HepG2 (cell line): ENCODE measurements around the gene JAM2. TPM values are rescaled to one million over a fixed set of nuclear protein-coding genes. Genes with fewer than 3 reads are reported as not detected.
A peak's percentile ranks its signal among the peaks of the same experiment; 100 is the strongest.

Experiments used
- CHCHD3 ChIP-seq: sonication (generic); formaldehyde crosslinking; IDR thresholded peaks from 2 replicates; pipeline ENCODE4 v1.8.0; 2022; ENCODE audit warnings: mild to moderate bottlenecking, missing genetic modification reagents, moderate library complexity
- EP300 ChIP-seq, 3 experiments: sonication (generic) in 1 of 3; formaldehyde crosslinking in 1 of 3; IDR thresholded peaks; 2 replicates each; pipeline versions ENCODE4 v1.5.1 to v1.6.1; 2011 to 2020; ENCODE audit warnings: low read depth in 2 of 3, low read length in 2 of 3, borderline replicate concordance in 1 of 3, improper control_type of control experiment in 1 of 3, mild to moderate bottlenecking in 1 of 3, missing genetic modification reagents in 1 of 3, moderate library complexity in 1 of 3
- GPBP1L1 ChIP-seq: sonication (generic); formaldehyde crosslinking; IDR thresholded peaks from 2 replicates; pipeline ENCODE4 v1.5.0; 2020; ENCODE audit warnings: mild to moderate bottlenecking, missing genetic modification reagents
- HCFC1 ChIP-seq: fragments of 150-350 bp; IDR thresholded peaks from 2 replicates; pipeline ENCODE4 v1.6.1; 2014; ENCODE audit warnings: low read depth, low read length
- HNF4A ChIP-seq: sonication (generic); formaldehyde crosslinking; IDR thresholded peaks from 2 replicates; pipeline ENCODE4 v1.4.0; 2020; ENCODE audit warnings: missing genetic modification reagents
- HNRNPL ChIP-seq: fragments of 200-400 bp; formaldehyde crosslinking; IDR thresholded peaks from 2 replicates; pipeline ENCODE4 v1.6.1; 2017; ENCODE audit warnings: mild to moderate bottlenecking, low read depth, low read length
- MXI1 ChIP-seq: IDR thresholded peaks from 3 replicates; pipeline ENCODE4 v1.6.1; 2012; ENCODE audit warnings: low read depth, low read length, inconsistent platforms, borderline replicate concordance
- NAIF1 ChIP-seq: sonication (generic); formaldehyde crosslinking; IDR thresholded peaks from 2 replicates; pipeline ENCODE4 v1.5.0; 2020; ENCODE audit warnings: mild to moderate bottlenecking, missing genetic modification reagents, borderline replicate concordance
- NONO ChIP-seq, 2 experiments: fragments of 450-650 bp in 1 of 2; sonication (generic) in 1 of 2; formaldehyde crosslinking in 1 of 2; IDR thresholded peaks in 1 of 2; conservative IDR thresholded peaks in 1 of 2; 2 replicates each; pipeline versions ENCODE4 v1.6.1 to v1.8.0; 2017 to 2022; ENCODE audit warnings: mild to moderate bottlenecking in 1 of 2, missing genetic modification reagents in 1 of 2, moderate library complexity in 1 of 2
- STAT6 ChIP-seq: sonication (generic); formaldehyde crosslinking; IDR thresholded peaks from 2 replicates; pipeline ENCODE4 v1.4.0; 2020; ENCODE audit warnings: missing genetic modification reagents, mild to moderate bottlenecking, borderline replicate concordance
- TBX3 ChIP-seq: fragments of 450-650 bp; IDR thresholded peaks from 2 replicates; pipeline ENCODE4 v1.6.1; 2017; ENCODE audit warnings: antibody characterized with exemption, mild to moderate bottlenecking, inconsistent platforms, borderline replicate concordance
- ZFYVE20 ChIP-seq: sonication (generic); formaldehyde crosslinking; IDR thresholded peaks from 2 replicates; pipeline ENCODE4 v1.8.0; 2023; ENCODE audit warnings: low read depth, mild to moderate bottlenecking, moderate library complexity, missing genetic modification reagents, borderline replicate concordance
- ZMYM4 ChIP-seq: sonication (generic); formaldehyde crosslinking; IDR thresholded peaks from 2 replicates; pipeline ENCODE4 v1.8.1; 2023; ENCODE audit warnings: mild to moderate bottlenecking, missing genetic modification reagents
- ZNF17 ChIP-seq: sonication (generic); formaldehyde crosslinking; IDR thresholded peaks from 2 replicates; pipeline ENCODE4 v1.5.0; 2020; ENCODE audit warnings: mild to moderate bottlenecking, missing genetic modification reagents
- ZNF232 ChIP-seq: sonication (generic); formaldehyde crosslinking; IDR thresholded peaks from 2 replicates; pipeline ENCODE4 v1.4.0; 2020; ENCODE audit warnings: missing genetic modification reagents, borderline replicate concordance
- ZNF512B ChIP-seq: sonication (generic); formaldehyde crosslinking; IDR thresholded peaks from 2 replicates; pipeline ENCODE4 v1.5.1; 2020; ENCODE audit warnings: missing genetic modification reagents, mild to moderate bottlenecking, borderline replicate concordance
- ZNF546 ChIP-seq: sonication (generic); formaldehyde crosslinking; conservative IDR thresholded peaks from 2 replicates; pipeline ENCODE4 v1.8.1; 2023; ENCODE audit warnings: mild to moderate bottlenecking, missing genetic modification reagents
- ZNF589 ChIP-seq: sonication (generic); formaldehyde crosslinking; conservative IDR thresholded peaks from 2 replicates; pipeline ENCODE4 v1.8.0; 2022; ENCODE audit warnings: mild to moderate bottlenecking, moderate library complexity, missing genetic modification reagents
- ZNF776 ChIP-seq: sonication (generic); formaldehyde crosslinking; IDR thresholded peaks from 2 replicates; pipeline ENCODE4 v1.4.0; 2020; ENCODE audit warnings: mild to moderate bottlenecking, missing genetic modification reagents
- ZNF788 ChIP-seq: sonication (generic); formaldehyde crosslinking; IDR thresholded peaks from 2 replicates; pipeline ENCODE4 v1.5.0; 2020; ENCODE audit warnings: mild to moderate bottlenecking, missing genetic modification reagents, borderline replicate concordance
- ZNF878 ChIP-seq: sonication (generic); formaldehyde crosslinking; IDR thresholded peaks from 2 replicates; pipeline ENCODE4 v1.8.1; 2023; ENCODE audit warnings: mild to moderate bottlenecking, missing genetic modification reagents, moderate library complexity
- polyA plus RNA-seq, 8 experiments: library from polyadenylated mRNA; depleted of rRNA in 3 of 8; stranded (reverse) in 7 of 8; unstranded in 1 of 8; fragments of >200 nt; fragmentation: Illumina TruSeq in 4 of 8; extraction: Trizol in 4 of 8; gene quantifications; 2 replicates each; pipeline versions ENCODE4 v1.2.1 to v1.2.3, GENCODE V29; 2011 to 2016; ENCODE audit warnings: low read depth in 4 of 8, missing spikeins in 1 of 8, mixed read lengths in 1 of 8; ENCODE audit not compliant: insufficient read depth in 1 of 8
- total RNA-seq, 5 experiments: library from RNA; depleted of rRNA; stranded (reverse); fragments of >200 nt; fragmentation: Illumina TruSeq; extraction: Trizol; gene quantifications; 2 replicates each; pipeline ENCODE4 v1.2.3, GENCODE V29; 2016; ENCODE audit warnings: low read depth in 1 of 5

The JAM2 gene
- total and polyA plus RNA-seq, 2 of the 13 experiments (the other 11 are each of a cell fraction or from before 2014, with no cell fraction given) = 0.07 TPM; not detected in 1

- TF ChIP-seq GPBP1L1 (CRISPR knock-in tag) (no peak), NAIF1 (CRISPR knock-in tag) (no peak), ZNF232 (CRISPR knock-in tag) (peak; percentile 88; the same call in 1 of the 2 replicates), HCFC1 (peak; percentile 68), ZNF776 (CRISPR knock-in tag) (peak; percentile 96), CHCHD3 (CRISPR knock-in tag) (no peak), STAT6 (CRISPR knock-in tag) (no peak), EP300 (IDR thresholded peaks at IDR 0.05; ENCODE audit: low read depth in 2 of 2, low read length in 2 of 2) (peak in 1 of 2 experiments; percentile 15; a peak in 2 of 4 replicates), EP300 (CRISPR knock-in tag; IDR thresholded peaks at IDR 0.05; ENCODE audit: borderline replicate concordance) (0 out of 2 replicates have a peak, but pooled peaks have one; percentile 15), ZNF546 (CRISPR knock-in tag) (no peak), ZNF878 (peak; percentile 90), TBX3 (no peak), ZNF589 (CRISPR knock-in tag) (peak; percentile 68; the same call in 1 of the 2 replicates), ZNF788 (CRISPR knock-in tag) (peak; percentile 97), NONO (IDR thresholded peaks at IDR 0.05) (no peak), NONO (CRISPR knock-in tag; conservative IDR thresholded peaks at IDR 0.05) (peak; percentile 96), ZFYVE20 (CRISPR knock-in tag) (no peak), HNRNPL (peak; percentile 63; the same call in 1 of the 2 replicates), ZMYM4 (CRISPR knock-in tag) (peak; percentile 96), MXI1 (peak; percentile 55; the same call in 1 of the 3 replicates), ZNF512B (CRISPR knock-in tag) (peak; percentile 97), ZNF17 (CRISPR knock-in tag) (0 out of 2 replicates have a peak, but pooled peaks have one; percentile 61), HNF4A (CRISPR knock-in tag) (no peak; the same call in 1 of the 2 replicates)
Measured at GRCh38 chr21:25607151-25608043, 31.7 kb upstream of the JAM2 start, which contains the start of gene MRPL39 (continued).
